Skin epidermis (tissue), 12 donors: ENCODE data around the gene PCBP3.
"Not testable (repeated sequence)": the region's sequence is repeated elsewhere in the genome, so short reads cannot be mapped to it uniquely, and the experiment has no call there.

Source experiments
- H3K27ac ChIP-seq, 21 experiments: fragments of 200-600 bp; sonication (generic) in 11 of 21; one replicate each; pipeline ENCODE4 v1.5.0; 2020; ENCODE audit warnings: mild to moderate bottlenecking in 3 of 21, inconsistent platforms in 2 of 21, moderate library complexity in 2 of 21
- H3K4me3 ChIP-seq, 7 experiments: fragments of 200-600 bp; sonication (generic) in 2 of 7; one replicate each; pipeline ENCODE4 v1.5.0; 2020; ENCODE audit warnings: inconsistent platforms in 2 of 7, mild to moderate bottlenecking in 2 of 7, moderate library complexity in 1 of 7

Gene PCBP3

GRCh38 chr21:45643021-45643980 is at the start of gene PCBP3:
TSS of gene PCBP3 (plus strand) at chr21:45643725. CDS start at chr21:45850086, 206,361 bp downstream.
- H3K4me3 ChIP-seq: peak within 1 kb of the TSS; percentile 18 to 54 (median 43)
- H3K27ac ChIP-seq: peak within 1 kb of the TSS in 7 of 21 experiments; percentile 26 to 68 (median 48)

DNA sequence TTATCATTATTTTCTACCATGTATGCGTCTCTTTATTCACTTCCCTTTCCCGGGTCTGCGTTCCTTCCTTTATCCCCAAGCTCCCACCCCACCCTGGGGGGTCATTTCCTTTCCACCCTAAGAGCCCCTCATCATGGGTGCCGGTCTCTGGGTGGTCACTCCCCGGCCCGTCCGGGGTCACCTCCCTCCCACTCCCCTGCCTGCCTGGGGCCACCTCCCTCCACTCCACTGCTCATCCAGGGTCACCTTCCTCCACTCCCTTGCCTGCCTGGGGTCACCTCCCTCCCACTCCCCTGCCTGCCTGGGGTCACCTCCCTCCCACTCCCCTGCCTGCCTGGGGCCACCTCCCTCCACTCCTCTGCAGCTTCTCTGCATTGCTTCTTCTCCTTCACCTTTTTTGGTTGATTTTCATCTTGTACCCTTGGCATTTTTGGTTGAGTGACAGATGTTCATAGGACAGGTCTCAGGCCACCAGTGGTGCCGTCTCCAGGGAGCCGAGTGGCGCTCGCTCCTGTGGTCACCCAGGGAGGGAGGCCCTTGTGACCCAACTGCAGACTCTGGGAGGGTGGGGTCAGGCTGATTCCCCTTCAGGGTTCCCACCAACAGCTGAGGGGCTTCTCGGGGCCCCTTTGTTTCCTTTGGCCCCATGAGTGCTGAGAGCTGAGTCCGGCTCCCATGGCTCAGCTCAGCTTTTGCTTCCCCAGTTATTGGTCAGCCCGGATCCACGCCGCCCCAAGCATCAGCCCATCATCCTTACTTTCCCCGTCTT is 48.6 kb upstream of the PCBP3 start:
- Histone ChIP-seq H3K4me3 (no peak overlapping the region), H3K27ac (no peak overlapping the region)

DNA sequence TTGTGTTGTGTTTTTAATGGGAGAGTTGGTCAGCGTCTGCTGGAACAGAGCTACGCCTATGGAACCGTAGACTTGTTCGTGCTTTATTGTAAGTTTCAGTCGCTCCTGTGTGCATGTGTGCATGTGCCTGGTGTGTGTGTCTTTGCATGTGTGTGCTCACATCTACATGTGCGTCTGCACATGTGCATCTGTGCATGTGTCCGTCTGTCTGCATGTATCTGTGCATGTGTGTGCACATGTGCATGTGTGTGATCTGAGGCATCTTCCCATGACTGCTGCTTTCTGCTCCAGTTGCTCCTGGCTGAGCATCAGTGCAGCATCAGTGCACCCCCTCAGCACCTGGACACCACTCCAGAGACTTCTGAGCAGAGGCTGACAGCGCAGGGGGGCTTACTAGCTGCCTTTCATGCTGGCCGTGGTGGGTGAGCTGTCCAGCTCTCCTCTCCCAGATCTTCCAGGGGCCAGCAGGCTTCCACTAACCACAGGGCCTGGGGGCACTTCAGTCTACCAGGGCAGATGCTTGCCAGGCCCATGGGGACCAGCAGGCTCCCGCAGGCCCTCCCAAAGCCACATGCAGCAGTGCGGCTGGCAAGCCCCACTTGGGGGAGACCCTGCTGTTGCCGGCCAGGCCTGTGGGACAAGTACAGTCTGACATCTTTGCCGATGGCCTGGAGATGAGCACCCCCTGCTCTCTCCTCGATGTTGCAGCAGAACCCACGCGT is 47.8 kb upstream of the PCBP3 start:
- Histone ChIP-seq H3K4me3 (no peak overlapping the region), H3K27ac (no peak overlapping the region)

- no peak overlapping the region for H3K4me3 ChIP-seq
- H3K27ac ChIP-seq: no peak overlapping the region
These were observed 46.7 kb upstream of the PCBP3 start for GRCh38 chr21:45596704-45597318.

GRCh38 chr21:45598109-45598508 is 45.4 kb upstream of the PCBP3 start:
- H3K27ac ChIP-seq: no peak overlapping the region
- H3K4me3 ChIP-seq: no peak overlapping the region

GRCh38 chr21:45598666-45599065 is 44.9 kb upstream of the PCBP3 start:
- no peak overlapping the region for H3K27ac ChIP-seq
- no peak overlapping the region for H3K4me3 ChIP-seq

- H3K27ac ChIP-seq: no peak overlapping the region
- no peak overlapping the region for H3K4me3 ChIP-seq
These were observed 44.4 kb upstream of the PCBP3 start for GRCh38 chr21:45599146-45599581.

DNA sequence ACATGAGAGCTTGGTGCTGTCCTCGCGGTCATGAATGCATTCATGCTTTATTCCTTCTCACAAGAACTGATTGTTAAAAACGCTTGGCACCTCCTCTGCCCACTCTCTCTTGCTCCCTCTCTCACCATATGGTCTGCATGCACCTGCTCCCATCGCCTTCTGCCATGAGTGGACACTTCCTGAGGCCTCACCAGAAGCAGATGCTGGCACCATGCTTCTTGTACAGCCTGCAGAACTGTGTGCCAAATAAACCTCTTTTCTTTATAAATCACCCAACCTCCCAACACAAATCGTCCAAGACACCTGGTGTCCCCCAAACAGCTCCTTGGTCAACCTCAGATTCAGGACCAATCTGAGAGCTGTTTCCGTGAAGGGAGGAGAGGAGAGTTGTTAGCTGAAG is 43.3 kb upstream of the PCBP3 start:
- Histone ChIP-seq H3K4me3 (no peak overlapping the region), H3K27ac (no peak overlapping the region)

- no peak overlapping the region for H3K27ac ChIP-seq
- H3K4me3 ChIP-seq: no peak overlapping the region
These were observed 42.0 kb upstream of the PCBP3 start for GRCh38 chr21:45601551-45601950.

- H3K27ac ChIP-seq: no peak overlapping the region
- H3K4me3 ChIP-seq: no peak overlapping the region
These were observed 41.4 kb upstream of the PCBP3 start for GRCh38 chr21:45602106-45602505.

DNA sequence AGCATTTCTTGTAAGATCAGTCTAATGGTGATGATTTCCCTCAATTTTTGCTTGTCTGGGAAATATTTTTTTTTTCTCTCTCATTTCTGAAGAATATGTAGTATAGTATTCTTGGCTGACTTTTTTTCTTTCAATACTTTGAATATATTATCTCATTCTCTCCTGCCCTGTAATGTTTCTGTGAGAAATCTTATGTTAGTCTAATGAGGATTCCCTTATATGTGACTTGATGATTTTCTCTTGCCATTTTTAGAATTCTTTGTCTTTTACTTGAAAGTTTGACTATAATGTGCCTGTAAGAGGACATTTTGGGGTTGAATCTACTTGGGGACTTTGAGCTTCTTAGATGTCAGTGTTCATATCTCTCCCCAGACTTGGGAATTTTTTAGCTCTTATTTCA is 40.0 kb upstream of the PCBP3 start:
- Histone ChIP-seq H3K4me3 (no peak overlapping the region), H3K27ac (no peak overlapping the region)

- not testable (repeated sequence) for H3K27ac ChIP-seq, H3K4me3 ChIP-seq
These were observed 38.8 kb upstream of the PCBP3 start for GRCh38 chr21:45604681-45605080.

DNA sequence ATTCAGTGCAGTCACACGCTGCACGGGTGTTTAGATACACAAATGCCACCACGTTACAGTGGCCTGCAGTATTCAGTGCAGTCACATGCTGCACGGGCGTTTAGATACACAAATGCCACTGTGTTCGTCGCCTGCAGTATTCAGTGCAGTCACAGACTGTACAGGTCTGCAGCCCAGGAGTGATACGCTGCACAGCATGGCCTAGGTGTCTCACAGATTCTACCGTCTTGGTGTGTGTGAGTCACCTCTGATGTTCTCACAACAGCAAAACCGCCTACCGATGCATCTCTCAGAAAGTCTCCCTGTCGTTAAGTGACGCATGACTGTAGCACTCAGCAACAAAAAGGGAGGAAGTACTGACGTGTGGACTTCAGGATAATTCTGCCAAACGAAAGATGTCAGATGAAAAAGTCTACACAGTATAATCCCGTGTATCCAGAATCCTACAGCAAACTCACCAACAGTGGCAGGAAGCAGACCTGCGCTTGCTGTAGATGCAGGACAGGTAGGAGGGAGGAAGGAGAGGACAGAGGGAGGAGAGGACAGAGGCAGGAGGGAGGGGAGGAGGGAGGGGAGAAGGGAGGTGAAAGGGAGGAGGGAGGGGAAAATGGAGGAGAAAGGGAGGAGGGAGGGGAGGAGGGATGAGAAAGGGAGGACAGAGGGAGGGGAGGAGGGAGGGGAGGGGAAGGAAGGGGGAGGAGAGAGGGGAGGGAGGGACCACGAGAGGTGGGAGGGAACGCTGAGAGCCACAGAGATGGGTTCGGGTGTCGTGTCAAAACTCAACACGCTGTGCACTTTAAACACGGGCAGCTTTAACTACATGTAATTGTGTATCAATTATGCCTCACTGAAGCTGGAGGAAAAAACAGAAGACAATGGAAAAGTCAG is 36.3 kb upstream of the PCBP3 start:
- no peak overlapping the region for H3K4me3 ChIP-seq
- no peak overlapping the region for H3K27ac ChIP-seq

DNA sequence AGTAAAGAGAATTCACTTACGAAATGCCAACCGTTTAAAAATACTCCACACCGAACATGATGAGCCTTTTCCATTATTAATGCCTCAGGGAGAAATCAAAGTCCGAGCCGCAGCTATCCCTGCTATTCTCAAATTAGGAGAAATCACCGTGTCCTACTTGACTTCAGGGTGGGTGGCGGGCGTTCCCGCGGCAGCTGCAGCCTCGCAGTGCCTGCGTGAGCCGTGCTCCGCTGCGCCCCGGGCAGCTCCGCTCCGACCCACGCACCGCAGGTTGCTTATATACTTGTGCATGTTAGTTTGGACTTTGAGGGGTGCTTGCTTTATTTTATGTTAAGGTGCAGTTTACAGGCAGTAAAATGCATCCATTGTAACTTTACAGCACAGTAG is 35.6 kb upstream of the PCBP3 start:
- H3K4me3 ChIP-seq: no peak overlapping the region
- H3K27ac ChIP-seq: no peak overlapping the region

GRCh38 chr21:45608747-45609470 is 34.6 kb upstream of the PCBP3 start:
- H3K27ac ChIP-seq, H3K4me3 ChIP-seq: not testable (repeated sequence)

DNA sequence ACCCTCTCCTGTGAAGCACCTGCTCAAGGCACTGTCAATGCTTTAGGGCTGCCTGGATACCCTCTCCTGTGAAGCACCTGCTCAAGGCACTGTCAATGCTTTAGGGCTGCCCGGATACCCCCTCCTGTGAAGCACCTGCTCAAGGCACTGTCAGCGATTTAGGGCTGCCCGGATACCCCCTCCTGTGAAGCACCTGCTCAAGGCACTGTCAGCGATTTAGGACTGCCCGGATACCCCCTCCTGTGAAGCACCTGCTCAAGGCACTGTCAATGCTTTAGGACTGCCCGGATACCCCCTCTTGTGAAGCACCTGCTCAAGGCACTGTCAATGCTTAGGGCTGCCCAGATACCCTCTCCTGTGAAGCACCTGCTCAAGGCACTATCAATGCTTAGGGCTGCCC is 33.9 kb upstream of the PCBP3 start:
- H3K4me3 ChIP-seq, H3K27ac ChIP-seq: not testable (repeated sequence)

DNA sequence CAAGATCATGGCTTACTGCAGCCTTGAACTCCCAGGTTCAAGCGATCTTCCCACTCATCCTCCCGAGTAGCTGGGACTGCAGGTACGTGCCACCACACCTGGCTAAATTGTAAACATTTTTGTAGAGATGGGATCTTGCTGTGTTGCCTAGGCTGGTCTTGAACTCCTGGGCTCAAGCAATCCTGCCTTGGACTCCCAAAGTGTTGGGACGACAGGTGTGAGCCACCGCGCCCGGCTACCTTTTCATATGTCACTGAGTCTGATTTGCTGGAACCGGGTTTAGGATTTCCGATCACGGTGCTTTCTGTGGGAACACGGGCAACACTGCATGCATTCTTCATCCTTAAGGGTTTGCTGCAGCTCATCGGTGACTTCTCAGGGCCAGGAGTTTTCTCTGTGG is 32.2 kb upstream of the PCBP3 start:
- no peak overlapping the region for H3K27ac ChIP-seq
- no peak overlapping the region for H3K4me3 ChIP-seq
